WTC11 (cell line): Measurements from ENCODE around the gene LRFN2. TPM values are rescaled to one million over a fixed set of nuclear protein-coding genes. Genes with fewer than 3 reads are reported as not detected.

Source experiments
- ATAC-seq: fragments of 200-7000 bp; cut with Tn5 transposase; 2 replicates; pipeline ENCODE4 v1.10.0; 2021; ENCODE audit warnings: mild to moderate bottlenecking, moderate library complexity
- CTCF ChIA-PET: fragments of 300-600 bp; sonication (Branson Sonifier 250); formaldehyde crosslinking; loops from one replicate; lab custom pipeline; 2021; ENCODE audit warnings: antibody characterized with exemption; lab: Charles Lee
- POLR2A ChIA-PET: fragments of 350-600 bp; sonication (Branson Sonifier 250); formaldehyde crosslinking; loops from one replicate; lab custom pipeline; 2021; ENCODE audit warnings: antibody characterized with exemption; lab: Charles Lee
- DNase-seq: peaks from one replicate; pipeline ENCODE4 v3.0.0; 2021; ENCODE audit warnings: low spot score
- H3K27ac Mint-ChIP-seq: 2 replicates; pipeline ENCODE4 v1.8.0; 2021; ENCODE audit warnings: mixed read lengths
- H3K27me3 Mint-ChIP-seq: 2 replicates; pipeline ENCODE4 v1.8.0; 2021; ENCODE audit warnings: low read depth, mild to moderate bottlenecking, moderate library complexity, mixed read lengths
- H3K36me3 Mint-ChIP-seq: 2 replicates; pipeline ENCODE4 v1.8.0; 2021; ENCODE audit warnings: mixed read lengths
- H3K4me1 Mint-ChIP-seq: 2 replicates; pipeline ENCODE4 v1.8.0; 2022; ENCODE audit warnings: mixed read lengths
- H3K4me3 Mint-ChIP-seq: 2 replicates; pipeline ENCODE4 v1.8.0; 2021; ENCODE audit warnings: mild to moderate bottlenecking, moderate library complexity, mixed read lengths
- H3K9me3 Mint-ChIP-seq: 2 replicates; pipeline ENCODE4 v1.8.0; 2021; ENCODE audit warnings: mixed read lengths
- ATF6 ChIP-seq: sonication (generic); formaldehyde crosslinking; IDR thresholded peaks from 2 replicates; pipeline ENCODE4 v1.8.1; 2023; ENCODE audit warnings: mild to moderate bottlenecking, missing genetic modification reagents
- CREM ChIP-seq: sonication (generic); formaldehyde crosslinking; IDR thresholded peaks from 2 replicates; pipeline ENCODE4 v1.8.1; 2022; ENCODE audit warnings: mild to moderate bottlenecking, missing genetic modification reagents, moderate library complexity
- JUN ChIP-seq: sonication (generic); formaldehyde crosslinking; IDR thresholded peaks from 2 replicates; pipeline ENCODE4 v1.8.0; 2023; ENCODE audit warnings: mild to moderate bottlenecking, missing genetic modification reagents
- SMAD3 ChIP-seq: sonication (generic); formaldehyde crosslinking; IDR thresholded peaks from 2 replicates; pipeline ENCODE4 v1.8.0; 2022; ENCODE audit warnings: missing genetic modification reagents, mild to moderate bottlenecking, borderline replicate concordance
- USF2 ChIP-seq: sonication (generic); formaldehyde crosslinking; IDR thresholded peaks from 2 replicates; pipeline ENCODE4 v1.8.1; 2023; ENCODE audit warnings: mild to moderate bottlenecking, missing genetic modification reagents, moderate library complexity
- ZMAT4 ChIP-seq: fragments of 250-450 bp; sonication (Bioruptor Pico); IDR thresholded peaks from 2 replicates; pipeline ENCODE4 v1.9.0; 2021; ENCODE audit warnings: mild to moderate bottlenecking
- ZNF138 ChIP-seq: sonication (generic); formaldehyde crosslinking; conservative IDR thresholded peaks from 2 replicates; pipeline ENCODE4 v1.8.1; 2022; ENCODE audit warnings: mild to moderate bottlenecking, moderate library complexity, missing genetic modification reagents
- ZNF219 ChIP-seq: sonication (generic); formaldehyde crosslinking; IDR thresholded peaks from 2 replicates; pipeline ENCODE4 v1.8.0; 2023; ENCODE audit warnings: missing genetic modification reagents, mild to moderate bottlenecking, borderline replicate concordance
- ZNF232 ChIP-seq: sonication (generic); formaldehyde crosslinking; IDR thresholded peaks from 2 replicates; pipeline ENCODE4 v1.8.0; 2022; ENCODE audit warnings: mild to moderate bottlenecking, missing genetic modification reagents
- ZNF512 ChIP-seq: sonication (generic); formaldehyde crosslinking; IDR thresholded peaks from 2 replicates; pipeline ENCODE4 v1.8.1; 2022; ENCODE audit warnings: missing genetic modification reagents, borderline replicate concordance
- ZNF532 ChIP-seq: fragments of 250-450 bp; sonication (Bioruptor Pico); IDR thresholded peaks from 2 replicates; pipeline ENCODE4 v1.9.0; 2021; ENCODE audit warnings: mild to moderate bottlenecking, borderline replicate concordance
- ZSCAN18 ChIP-seq: fragments of 250-450 bp; sonication (Bioruptor Pico); IDR thresholded peaks from 2 replicates; pipeline ENCODE4 v2.1.2; 2022; ENCODE audit warnings: mild to moderate bottlenecking, moderate library complexity
- total RNA-seq: library from RNA; stranded (reverse); gene quantifications from 3 replicates; pipeline ENCODE4 v1.2.3, GENCODE V29; 2021

The LRFN2 gene
- total RNA-seq, 1 experiment from 2014 or later, result 1.6 TPM

- TF ChIP-seq ZNF532 (CRISPR knock-in tag) (no peak), ATF6 (CRISPR knock-in tag) (no peak), SMAD3 (CRISPR knock-in tag) (no peak), JUN (CRISPR knock-in tag) (no peak), ZNF219 (CRISPR knock-in tag) (no peak)
- TF ChIP-seq, all 79 proteins: peak for 0
These were observed 186.4 kb downstream of the LRFN2 start (continued) for GRCh38 chr6:40400738-40401137.

GRCh38 chr6:40399888-40400457, 187.2 kb downstream of the LRFN2 start:
- Mint-ChIP-seq H3K9me3 (no peaks in the 10 kb centered on the region), H3K4me1 (peaks cover 4% of the 10 kb centered on the region), H3K36me3 (no peaks in the 10 kb centered on the region), H3K27me3 (no peaks in the 10 kb centered on the region), H3K4me3 (no peak overlapping the region), H3K27ac (no peak overlapping the region)
- POLR2A ChIA-PET, result interaction anchor here (0.7 kb wide), 1 partner anchor 126 kb away, joined by 7 read pairs; no protein-coding TSS in a partner anchor
- CTCF ChIA-PET, result interaction anchor here (0.6 to 1.2 kb wide), 2 partner anchors 69 to 72 kb away, joined by 3 to 4 read pairs; no protein-coding TSS in a partner anchor
- ATAC-seq (no peak), DNase-seq (no peak)
- TF ChIP-seq USF2 (CRISPR knock-in tag) (no peak), CREM (CRISPR knock-in tag) (no peak), ZMAT4 (CRISPR knock-in tag) (no peak), ZNF512 (CRISPR knock-in tag) (no peak), ZSCAN18 (no peak), ZNF138 (CRISPR knock-in tag) (no peak), ZNF232 (CRISPR knock-in tag) (no peak)
